Adrenal gland (tissue), 12 donors: Measurements from ENCODE around the gene NRXN3. TPM values are rescaled to one million over a fixed set of nuclear protein-coding genes. Genes with fewer than 3 reads are reported as not detected.

Source experiments
- DNase-seq, 7 donors: peaks; one replicate each; pipeline ENCODE4 v3.0.0-alpha.2; 2019 to 2020
- H3K27ac ChIP-seq, 5 donors: fragments of 200-600 bp; sonication (generic) in 4 of 5; 1 replicate in 3 of 5; 2 replicates in 2 of 5; pipeline versions ENCODE4 v1.5.1 to v1.8.0; 2016 to 2020; ENCODE audit warnings: mild to moderate bottlenecking in 1 of 5
- H3K27me3 ChIP-seq: fragments of 200-600 bp; 2 replicates; pipeline ENCODE4 v1.8.0; 2021
- H3K36me3 ChIP-seq, 2 donors: fragments of 200-600 bp; replicated peaks in 1 of 2; 1 replicate in 1 of 2; 2 replicates in 1 of 2; pipeline versions ENCODE4 v1.5.1 to v1.8.0; 2018 to 2022
- H3K4me1 ChIP-seq, 2 donors: fragments of 200-600 bp; replicated peaks in 1 of 2; 1 replicate in 1 of 2; 2 replicates in 1 of 2; pipeline versions ENCODE4 v1.5.1 to v1.8.0; 2018 to 2021
- H3K4me3 ChIP-seq, 4 donors: fragments of 200-600 bp; sonication (generic) in 3 of 4; one replicate each; pipeline ENCODE4 v1.5.1; 2016 to 2018
- H3K9me3 ChIP-seq, 3 donors: fragments of 200-600 bp; sonication (generic) in 1 of 3; replicated peaks in 1 of 3; 1 replicate in 2 of 3; 2 replicates in 1 of 3; pipeline versions ENCODE4 v1.5.1 to v1.8.0; 2016 to 2021
- POLR2A ChIP-seq, 2 donors: fragments of 450-650 bp; IDR thresholded peaks; one replicate each; pipeline ENCODE4 v1.6.1; 2017; ENCODE audit warnings: antibody characterized with exemption in 2 of 2, mild to moderate bottlenecking in 2 of 2, moderate library complexity in 1 of 2
- WGBS, 4 donors: extraction: QIAGEN DNeasy Blood & Tissue Kit in 2 of 4; methylation state at CpG; one replicate each; pipeline versions ENCODE4 v1.1.5 to v1.1.7; 2013 to 2017; 5-methylcytosine and 5-hydroxymethylcytosine counted together
- intact Hi-C, 2 donors: fragments of 100-400 bp; cut with DNase I; formaldehyde crosslinking; loops; one replicate each; pipeline versions ENCODE4 v1.14.1 to v1.15.0; 2022 to 2023
- polyA plus RNA-seq, 3 donors: library from polyadenylated mRNA; stranded (reverse); fragments of 200-250 nt in 2 of 3; fragments of 350-450 nt in 1 of 3; fragmentation: Illumina TruSeq in 1 of 3; extraction: RNeasy Lipid Tissue Mini Kit (QIAGEN cat#74804) in 1 of 3; gene quantifications; one replicate each; pipeline ENCODE4 v1.2.3, GENCODE V29; 2013 to 2014
- total RNA-seq, 9 donors: library from RNA; depleted of rRNA in 4 of 9; stranded (reverse); fragments of >200 nt in 4 of 9; fragments of 120-200 nt in 1 of 9; fragmentation: NEBNext Ultra II Directional in 1 of 9; extraction: Animal tissue kit (Norgen Biotek cat#: 25700) in 1 of 9; gene quantifications; one replicate each; pipeline versions ENCODE4 v1.1.0 to v1.2.4, GENCODE V29; 2013 to 2023
- TF ChIP-seq, protein P1 (sequence below), 6 experiments: fragments of 450-650 bp in 4 of 6; fragments of 200-600 bp in 2 of 6; sonication (generic) in 1 of 6; IDR thresholded peaks; 1 replicate in 5 of 6; 2 replicates in 1 of 6; pipeline versions ENCODE4 v1.5.1 to v1.8.0; 2016 to 2021; ENCODE audit warnings: antibody characterized with exemption in 6 of 6, mild to moderate bottlenecking in 2 of 6, moderate library complexity in 1 of 6
- donor health status: healthy with polysubstance abuse.
- donor health status: Bipolar disorder and iron deficiency.
- donor health status: DM: yes; HTN: yes; CAD: no.
- donor health status: DM: no; HTN: no; CAD: no.
- donor health status: DM: no; HTN: no; CAD: no.
- donor health status: DM: yes; HTN: yes; CAD: no.

NRXN3 gene
- total and polyA plus RNA-seq, 12 donors, result 0.09 to 8.5 (median 1.6) TPM

DNA sequence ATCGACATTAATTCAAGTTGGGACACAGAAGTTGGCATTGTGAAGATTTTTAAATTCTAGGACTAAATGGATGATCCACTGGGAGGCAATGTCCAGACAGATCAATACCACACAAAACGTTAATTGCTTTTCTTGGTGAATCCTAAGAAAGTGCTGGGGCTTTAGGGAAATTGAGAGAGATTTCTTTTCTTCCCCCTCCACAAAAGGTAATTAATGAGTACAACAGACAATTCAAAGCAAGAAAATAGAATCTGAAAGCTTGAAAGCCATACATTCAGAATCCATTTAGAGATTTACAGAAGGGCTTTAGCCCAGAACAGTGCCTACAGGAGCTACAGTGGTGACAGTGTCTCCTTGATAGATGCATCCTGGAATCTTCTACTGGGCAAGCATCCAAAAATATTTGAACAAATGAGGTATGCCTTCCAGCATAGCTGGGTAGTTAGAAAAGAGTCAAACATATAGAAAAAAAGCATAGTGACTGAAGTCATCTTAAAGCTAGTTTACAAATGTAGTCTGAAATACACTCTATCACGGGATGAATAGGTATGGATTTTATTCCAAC is 1323.0 kb downstream of the NRXN3 start:
- H3K4me3 ChIP-seq, result no peak overlapping the region
- no peak for DNase-seq
- TF ChIP-seq POLR2A (IDR thresholded peaks at IDR 0.05), result no peak
- TF ChIP-seq, protein P1, sequence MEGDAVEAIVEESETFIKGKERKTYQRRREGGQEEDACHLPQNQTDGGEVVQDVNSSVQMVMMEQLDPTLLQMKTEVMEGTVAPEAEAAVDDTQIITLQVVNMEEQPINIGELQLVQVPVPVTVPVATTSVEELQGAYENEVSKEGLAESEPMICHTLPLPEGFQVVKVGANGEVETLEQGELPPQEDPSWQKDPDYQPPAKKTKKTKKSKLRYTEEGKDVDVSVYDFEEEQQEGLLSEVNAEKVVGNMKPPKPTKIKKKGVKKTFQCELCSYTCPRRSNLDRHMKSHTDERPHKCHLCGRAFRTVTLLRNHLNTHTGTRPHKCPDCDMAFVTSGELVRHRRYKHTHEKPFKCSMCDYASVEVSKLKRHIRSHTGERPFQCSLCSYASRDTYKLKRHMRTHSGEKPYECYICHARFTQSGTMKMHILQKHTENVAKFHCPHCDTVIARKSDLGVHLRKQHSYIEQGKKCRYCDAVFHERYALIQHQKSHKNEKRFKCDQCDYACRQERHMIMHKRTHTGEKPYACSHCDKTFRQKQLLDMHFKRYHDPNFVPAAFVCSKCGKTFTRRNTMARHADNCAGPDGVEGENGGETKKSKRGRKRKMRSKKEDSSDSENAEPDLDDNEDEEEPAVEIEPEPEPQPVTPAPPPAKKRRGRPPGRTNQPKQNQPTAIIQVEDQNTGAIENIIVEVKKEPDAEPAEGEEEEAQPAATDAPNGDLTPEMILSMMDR (IDR thresholded peaks at IDR 0.05), result no peak
- H3K36me3 ChIP-seq, result no peaks in the 10 kb centered on the region
- WGBS, 4 donors, result 75 to 86% (median 77%) methylated on average over 3 of the region's 3 CpGs
- no peaks in the 10 kb centered on the region for H3K27me3 ChIP-seq
- no peaks in the 10 kb centered on the region for H3K9me3 ChIP-seq
- intact Hi-C loops, result no loop called here
- H3K27ac ChIP-seq, result no peak overlapping the region
- H3K4me1 ChIP-seq, result no peaks in the 10 kb centered on the region

DNA sequence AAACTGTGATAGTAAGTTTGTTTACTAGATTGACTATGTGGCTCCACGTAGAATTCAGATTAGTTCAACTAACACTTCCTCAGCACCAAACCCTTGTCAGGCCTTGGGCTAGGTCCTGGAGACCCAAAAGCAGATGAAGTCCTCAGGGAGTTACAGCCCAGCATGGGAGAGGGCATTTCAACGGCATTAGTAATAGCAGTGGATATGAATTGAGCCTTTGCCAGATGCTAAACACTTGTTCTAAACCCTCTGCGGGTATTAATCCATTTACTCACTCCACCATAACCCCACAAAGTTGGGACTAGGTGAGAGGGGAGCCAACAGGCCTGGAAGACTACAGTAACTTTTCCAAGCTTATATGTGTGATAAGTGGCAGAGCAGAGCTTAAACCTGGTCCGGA is 1326.5 kb downstream of the NRXN3 start:
- 80 to 90% (median 86%) methylated on average over 4 of the region's 4 CpGs for whole genome bisulfite sequencing, 4 donors
- intact Hi-C loops, result no loop called here
- H3K4me3 ChIP-seq, result no peak overlapping the region
- DNase-seq, result no peak
- no peaks in the 10 kb centered on the region for H3K4me1 ChIP-seq
- no peak overlapping the region for H3K27ac ChIP-seq
- no peaks in the 10 kb centered on the region for H3K9me3 ChIP-seq
- no peak for TF ChIP-seq POLR2A (IDR thresholded peaks at IDR 0.05)
- TF ChIP-seq, protein P1 (IDR thresholded peaks at IDR 0.05), result no peak
- H3K27me3 ChIP-seq, result no peaks in the 10 kb centered on the region
- no peaks in the 10 kb centered on the region for H3K36me3 ChIP-seq

DNA sequence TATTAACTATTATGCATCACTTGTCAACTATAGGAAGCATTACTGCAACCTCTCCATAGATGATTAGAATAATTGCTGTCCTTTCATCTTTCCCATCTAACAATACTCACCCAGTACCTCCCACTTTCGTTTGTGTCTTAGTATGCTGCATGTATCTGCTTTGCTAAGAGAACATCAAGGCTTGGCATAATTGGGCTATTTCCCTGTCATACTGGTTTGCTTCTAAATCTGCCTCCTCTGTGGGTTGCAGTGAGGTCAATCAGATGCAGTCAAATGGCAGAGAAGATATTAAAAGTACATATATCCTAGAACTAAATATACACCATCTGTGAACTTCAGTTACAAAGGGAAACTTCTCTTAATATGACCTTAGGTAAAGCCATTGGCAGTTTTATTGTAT is 1330.3 kb downstream of the NRXN3 start:
- H3K27ac ChIP-seq, result no peak overlapping the region
- 27 to 52% (median 35%) methylated on average over 1 of the region's 1 CpG for WGBS, 4 donors
- intact Hi-C loops, result no loop called here
- no peaks in the 10 kb centered on the region for H3K4me1 ChIP-seq
- no peaks in the 10 kb centered on the region for H3K36me3 ChIP-seq
- TF ChIP-seq, protein P1 (IDR thresholded peaks at IDR 0.05), result no peak
- TF ChIP-seq POLR2A (IDR thresholded peaks at IDR 0.05), result no peak
- DNase-seq, result no peak
- no peak overlapping the region for H3K4me3 ChIP-seq
- no peaks in the 10 kb centered on the region for H3K27me3 ChIP-seq
- H3K9me3 ChIP-seq, result no peaks in the 10 kb centered on the region

DNA sequence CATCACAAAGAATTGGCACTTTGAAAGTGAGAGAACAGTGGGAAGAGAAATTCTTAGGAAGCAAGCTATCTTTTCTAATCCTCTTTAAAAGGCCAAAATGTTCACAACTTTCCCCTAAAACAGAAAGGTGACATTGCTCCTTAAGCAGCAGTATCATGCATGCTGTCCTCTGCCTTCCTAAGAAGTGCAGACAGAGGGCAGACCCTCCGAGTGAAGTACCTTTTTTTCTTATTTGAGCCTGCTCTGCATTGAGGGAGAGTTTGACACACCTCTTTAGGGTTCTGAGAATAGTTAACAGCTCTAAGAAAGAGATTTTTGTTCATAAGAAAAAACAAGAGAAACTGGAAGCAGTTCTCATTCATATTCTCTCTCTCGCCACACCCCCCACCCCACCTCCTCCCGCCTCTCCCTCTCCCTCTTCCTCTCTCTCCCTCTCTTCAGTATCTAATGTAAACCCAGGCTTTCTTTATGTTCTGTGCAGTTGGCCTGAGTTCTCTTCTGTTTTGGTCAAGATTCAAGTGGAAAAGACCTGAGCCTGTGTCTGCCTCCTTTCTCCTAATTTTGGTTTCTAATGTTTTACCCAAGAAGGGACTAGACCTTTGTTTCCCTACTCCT is 1332.1 kb downstream of the NRXN3 start:
- Histone ChIP-seq H3K4me3 (no peak overlapping the region), H3K4me1 (no peaks in the 10 kb centered on the region), H3K9me3 (no peaks in the 10 kb centered on the region), H3K27me3 (no peaks in the 10 kb centered on the region), H3K27ac (no peak overlapping the region), H3K36me3 (no peaks in the 10 kb centered on the region)
- no peak for DNase-seq
- WGBS, 4 donors, result 36 to 63% (median 58%) methylated on average over 3 of the region's 3 CpGs
- TF ChIP-seq, protein P1 (IDR thresholded peaks at IDR 0.05), result no peak
- no peak for TF ChIP-seq POLR2A (IDR thresholded peaks at IDR 0.05)
- intact Hi-C loops, result no loop called here
